ENCODE measurements around the gene NPFF. TPM values are rescaled to one million over a fixed set of nuclear protein-coding genes. Genes with fewer than 3 reads are reported as not detected.

The NPFF gene
- total RNA-seq, 3 donors from 2014 or later: not detected

GRCh38 chr12:53505555-53506449, 1.5 kb downstream of the NPFF start:
- H3K4me1 ChIP-seq (ENCODE audit: low read depth): peaks cover 12% of the 10 kb centered on the region
- H3K4me3 ChIP-seq: no peak overlapping the region
- no peaks in the 10 kb centered on the region for H3K9me3 ChIP-seq
- DNase-seq: no peak
- TF ChIP-seq CTCF (IDR thresholded peaks at IDR 0.05): no peak
- no peak for ATAC-seq
- peaks cover 3% of the 10 kb centered on the region for H3K36me3 ChIP-seq (ENCODE audit: low read depth)
- intact Hi-C loops (cut with DNase I, micrococcal nuclease): no loop called here

GRCh38 chr12:53505086-53505485, 2.2 kb downstream of the NPFF start:
- TF ChIP-seq CTCF (IDR thresholded peaks at IDR 0.05): no peak
- H3K9me3 ChIP-seq: no peaks in the 10 kb centered on the region
- peaks cover 6% of the 10 kb centered on the region for H3K36me3 ChIP-seq (ENCODE audit: low read depth)
- no peak for DNase-seq
- H3K4me1 ChIP-seq (ENCODE audit: low read depth): peaks cover 12% of the 10 kb centered on the region
- ATAC-seq: no peak
- H3K4me3 ChIP-seq: no peak overlapping the region
- intact Hi-C loops (cut with DNase I, micrococcal nuclease): no loop called here

- no peak for DNase-seq
Measured at GRCh38 chr12:53504004-53504920, 3.0 kb downstream of the NPFF start.

GRCh38 chr12:53502983-53503728, 4.1 kb downstream of the NPFF start:
- DNase-seq (no peak), ATAC-seq (no peak)
- intact Hi-C loops (cut with DNase I, micrococcal nuclease): no loop called here
- no peak overlapping the region for H3K4me3 ChIP-seq
- peaks cover 11% of the 10 kb centered on the region for H3K4me1 ChIP-seq (ENCODE audit: low read depth)
- no peak for TF ChIP-seq CTCF (IDR thresholded peaks at IDR 0.05)
- H3K9me3 ChIP-seq: no peaks in the 10 kb centered on the region
- H3K36me3 ChIP-seq (ENCODE audit: low read depth): peaks cover 6% of the 10 kb centered on the region

More at GRCh38 chr12:53504004-53504920, 3.0 kb downstream of the NPFF start:
- no peak for ATAC-seq
- no peaks in the 10 kb centered on the region for H3K9me3 ChIP-seq
- H3K4me1 ChIP-seq (ENCODE audit: low read depth): peaks cover 15% of the 10 kb centered on the region
- no peak for TF ChIP-seq CTCF (IDR thresholded peaks at IDR 0.05)
- H3K4me3 ChIP-seq: no peak overlapping the region
- intact Hi-C loops (cut with DNase I, micrococcal nuclease): no loop called here
- H3K36me3 ChIP-seq (ENCODE audit: low read depth): peaks cover 6% of the 10 kb centered on the region

GRCh38 chr12:53502331-53502730, 5.0 kb downstream of the NPFF start:
- intact Hi-C loops (cut with DNase I, micrococcal nuclease): no loop called here
- Histone ChIP-seq H3K9me3 (no peaks in the 10 kb centered on the region), H3K4me1 (ENCODE audit: low read depth) (peaks cover 11% of the 10 kb centered on the region), H3K36me3 (ENCODE audit: low read depth) (peaks cover 6% of the 10 kb centered on the region), H3K4me3 (no peak overlapping the region)
- ATAC-seq (no peak), DNase-seq (no peak)
- no peak for TF ChIP-seq CTCF (IDR thresholded peaks at IDR 0.05)

Data from mucosa of descending colon (tissue), 3 donors.